Measurements from ENCODE around the gene DCP2.
A peak's percentile ranks its signal among the peaks of the same experiment; 100 is the strongest.

The DCP2 gene

GRCh38 chr5:112973036-112973435 is 3.6 kb upstream of the DCP2 start:
- H3K4me3 ChIP-seq (ENCODE audit: low read depth, low read length) = no peak overlapping the region
- DNase-seq (ENCODE audit: low read depth, low spot score) = no peak
- TF ChIP-seq CTCF (IDR thresholded peaks at IDR 0.05; ENCODE audit: insufficient read depth, low read length, missing control alignments) = no peak
- ChIA-PET POLR2A (no interaction called here), CTCF (interaction anchor here (0.6 to 4.3 kb wide), 3 partner anchors 8 to 50 kb away, joined by 3 to 37 read pairs (median 3); no protein-coding TSS in a partner anchor)

- H3K4me3 ChIP-seq (ENCODE audit: low read depth, low read length) = no peak overlapping the region
- no peak for DNase-seq (ENCODE audit: low read depth, low spot score)
- CTCF ChIA-PET = interaction anchor here (1.1 to 4.3 kb wide), 3 partner anchors 9 to 51 kb away, joined by 3 to 37 read pairs (median 6); no protein-coding TSS in a partner anchor
- POLR2A ChIA-PET = no interaction called here
- TF ChIP-seq CTCF (IDR thresholded peaks at IDR 0.05; ENCODE audit: insufficient read depth, low read length, missing control alignments) = no peak
Observed at GRCh38 chr5:112973904-112974303, 2.7 kb upstream of the DCP2 start.

- CTCF ChIA-PET = interaction anchor here (2.2 to 4.3 kb wide), 2 partner anchors 10 to 21 kb away, joined by 6 to 37 read pairs; no protein-coding TSS in a partner anchor
- POLR2A ChIA-PET = no interaction called here
- DNase-seq (ENCODE audit: low read depth, low spot score) = no peak
Observed at GRCh38 chr5:112974901-112975300, 1.7 kb upstream of the DCP2 start.

GRCh38 chr5:112975721-112976431 is 722 bp upstream of the DCP2 start:
- H3K4me3 ChIP-seq (ENCODE audit: low read depth, low read length) = peak overlapping the region; percentile 67
- CTCF ChIA-PET = interaction anchor here (1.0 to 4.3 kb wide), 5 partner anchors 11 to 630 kb away, joined by 3 to 37 read pairs (median 4); no protein-coding TSS in a partner anchor
- no peak for TF ChIP-seq CTCF (IDR thresholded peaks at IDR 0.05; ENCODE audit: insufficient read depth, low read length, missing control alignments)
- DNase-seq (ENCODE audit: low read depth, low spot score) = no peak
- POLR2A ChIA-PET = interaction anchor here (0.6 to 1.5 kb wide), 5 partner anchors 10 to 59 kb away, joined by 3 to 5 read pairs (median 4); partner anchors contain the start of gene REEP5

More at GRCh38 chr5:112974901-112975300, 1.7 kb upstream of the DCP2 start:
- H3K4me3 ChIP-seq (ENCODE audit: low read depth, low read length) = no peak overlapping the region
- no peak for TF ChIP-seq CTCF (IDR thresholded peaks at IDR 0.05; ENCODE audit: insufficient read depth, low read length, missing control alignments)

- no peak for DNase-seq (ENCODE audit: low read depth, low spot score)
- ChIA-PET POLR2A (no interaction called here), CTCF (no interaction called here)
- H3K4me3 ChIP-seq (ENCODE audit: low read depth, low read length) = peak overlapping the region; percentile 85
- TF ChIP-seq CTCF (IDR thresholded peaks at IDR 0.05; ENCODE audit: insufficient read depth, low read length, missing control alignments) = no peak
Observed at GRCh38 chr5:112977440-112977861, 853 bp downstream of the DCP2 start.

GRCh38 chr5:112978836-112979235 is 2.2 kb downstream of the DCP2 start:
- ChIA-PET POLR2A (no interaction called here), CTCF (interaction anchor here (3.1 kb wide), 1 partner anchor 17 kb away, joined by 15 read pairs; no protein-coding TSS in a partner anchor)
- no peak for DNase-seq (ENCODE audit: low read depth, low spot score)
- TF ChIP-seq CTCF (IDR thresholded peaks at IDR 0.05; ENCODE audit: insufficient read depth, low read length, missing control alignments) = no peak
- H3K4me3 ChIP-seq (ENCODE audit: low read depth, low read length) = no peak overlapping the region

Measured in AG04449 (cell line).